RWPE2 (cell line): Measurements from ENCODE around the gene CDK18.

Source experiments
- ATAC-seq: fragments of 200-7000 bp; cut with Tn5 transposase; 3 replicates; pipeline ENCODE4 v1.9.1; 2021; ENCODE audit warnings: low read depth
- DNase-seq: peaks from one replicate; pipeline ENCODE4 v3.0.0-alpha.2; 2020; ENCODE audit warnings: low spot score
- H3K27ac ChIP-seq: fragments of 450-650 bp; 2 replicates; pipeline ENCODE4 v1.5.1; 2017; ENCODE audit warnings: mild to moderate bottlenecking; ENCODE audit not compliant: poor library complexity, severe bottlenecking
- H3K27me3 ChIP-seq: fragments of 250-450 bp; sonication (Bioruptor Pico); 2 replicates; pipeline ENCODE4 v1.5.1; 2021; ENCODE audit warnings: mild to moderate bottlenecking, moderate library complexity; ENCODE audit not compliant: insufficient read depth, poor library complexity, severe bottlenecking
- H3K36me3 ChIP-seq: fragments of 250-450 bp; sonication (Bioruptor Pico); 2 replicates; pipeline ENCODE4 v1.5.1; 2020; ENCODE audit warnings: low read depth, mild to moderate bottlenecking, moderate library complexity
- H3K4me1 ChIP-seq: fragments of 250-450 bp; sonication (Bioruptor Pico); 2 replicates; pipeline ENCODE4 v1.5.1; 2021; ENCODE audit warnings: mild to moderate bottlenecking, moderate library complexity; ENCODE audit not compliant: insufficient read depth, poor library complexity, severe bottlenecking
- H3K4me3 ChIP-seq: fragments of 250-450 bp; sonication (Bioruptor Pico); 2 replicates; pipeline ENCODE4 v1.5.1; 2021; ENCODE audit warnings: mild to moderate bottlenecking, moderate library complexity; ENCODE audit not compliant: severe bottlenecking
- H3K9me3 ChIP-seq: fragments of 250-450 bp; sonication (Bioruptor Pico); 2 replicates; pipeline ENCODE4 v1.5.1; 2021; ENCODE audit warnings: mild to moderate bottlenecking, moderate library complexity; ENCODE audit not compliant: severe bottlenecking
- CTCF ChIP-seq: fragments of 450-650 bp; IDR thresholded peaks from one replicate; pipeline ENCODE4 v1.5.1; 2017; ENCODE audit warnings: mild to moderate bottlenecking, moderate library complexity; ENCODE audit not compliant: poor library complexity, severe bottlenecking

CDK18 gene

GRCh38 chr1:205531191-205532025, 26.9 kb downstream of the CDK18 start:
- H3K4me1 ChIP-seq, result no peaks in the 10 kb centered on the region
- no peak for ATAC-seq
- no peaks in the 10 kb centered on the region for H3K9me3 ChIP-seq
- DNase-seq, result no peak
- H3K36me3 ChIP-seq, result no peaks in the 10 kb centered on the region
- no peak for TF ChIP-seq CTCF
- H3K27me3 ChIP-seq, result no peaks in the 10 kb centered on the region
- no peak overlapping the region for H3K27ac ChIP-seq
- no peak overlapping the region for H3K4me3 ChIP-seq

GRCh38 chr1:205532026-205532898, 27.8 kb downstream of the CDK18 start:
- Histone ChIP-seq H3K4me1 (no peaks in the 10 kb centered on the region), H3K36me3 (no peaks in the 10 kb centered on the region), H3K4me3 (no peak overlapping the region), H3K9me3 (no peaks in the 10 kb centered on the region), H3K27ac (no peak overlapping the region), H3K27me3 (no peaks in the 10 kb centered on the region)
- no peak for DNase-seq
- TF ChIP-seq CTCF, result no peak
- no peak for ATAC-seq

DNA sequence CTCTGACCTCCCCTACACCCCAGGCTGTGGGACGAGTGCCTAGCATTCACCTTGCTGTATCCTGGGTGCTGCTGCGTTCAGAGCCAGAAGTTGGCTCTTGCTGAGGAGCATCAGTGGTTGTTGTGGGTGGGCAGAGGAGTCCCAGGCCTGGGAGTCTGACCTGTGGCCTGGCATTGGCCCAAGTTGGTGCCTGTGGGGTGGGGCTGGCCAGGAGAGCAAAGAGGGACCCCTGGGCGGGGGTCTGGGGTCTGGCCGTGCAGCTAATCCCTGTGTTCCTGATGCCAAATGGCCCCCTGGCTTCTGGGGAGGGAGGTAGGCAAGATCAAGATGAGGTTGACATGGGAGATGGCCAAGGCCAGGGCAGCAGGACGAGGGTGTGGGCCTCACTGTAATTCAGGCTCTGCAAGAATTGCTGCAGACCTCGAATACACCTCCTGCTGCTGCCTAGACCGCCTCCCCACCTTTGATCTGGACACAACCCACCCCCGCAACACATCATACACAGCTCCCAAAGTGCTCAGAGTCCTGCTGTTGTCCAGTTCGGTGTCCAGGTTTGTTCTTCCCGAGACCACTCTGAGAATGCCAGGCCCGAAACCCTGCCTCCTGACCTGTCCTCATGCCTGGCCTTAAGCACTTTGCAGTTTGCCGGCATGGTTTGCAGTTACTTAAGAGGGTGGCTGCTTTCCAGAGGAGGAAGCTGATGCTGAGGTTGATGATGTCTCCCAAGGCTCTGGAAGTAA, 28.7 kb downstream of the CDK18 start:
- Histone ChIP-seq H3K27ac (no peak overlapping the region), H3K4me3 (no peak overlapping the region), H3K4me1 (no peaks in the 10 kb centered on the region), H3K36me3 (no peaks in the 10 kb centered on the region), H3K9me3 (no peaks in the 10 kb centered on the region), H3K27me3 (no peaks in the 10 kb centered on the region)
- no peak for ATAC-seq
- DNase-seq, result no peak
- no peak for TF ChIP-seq CTCF

DNA sequence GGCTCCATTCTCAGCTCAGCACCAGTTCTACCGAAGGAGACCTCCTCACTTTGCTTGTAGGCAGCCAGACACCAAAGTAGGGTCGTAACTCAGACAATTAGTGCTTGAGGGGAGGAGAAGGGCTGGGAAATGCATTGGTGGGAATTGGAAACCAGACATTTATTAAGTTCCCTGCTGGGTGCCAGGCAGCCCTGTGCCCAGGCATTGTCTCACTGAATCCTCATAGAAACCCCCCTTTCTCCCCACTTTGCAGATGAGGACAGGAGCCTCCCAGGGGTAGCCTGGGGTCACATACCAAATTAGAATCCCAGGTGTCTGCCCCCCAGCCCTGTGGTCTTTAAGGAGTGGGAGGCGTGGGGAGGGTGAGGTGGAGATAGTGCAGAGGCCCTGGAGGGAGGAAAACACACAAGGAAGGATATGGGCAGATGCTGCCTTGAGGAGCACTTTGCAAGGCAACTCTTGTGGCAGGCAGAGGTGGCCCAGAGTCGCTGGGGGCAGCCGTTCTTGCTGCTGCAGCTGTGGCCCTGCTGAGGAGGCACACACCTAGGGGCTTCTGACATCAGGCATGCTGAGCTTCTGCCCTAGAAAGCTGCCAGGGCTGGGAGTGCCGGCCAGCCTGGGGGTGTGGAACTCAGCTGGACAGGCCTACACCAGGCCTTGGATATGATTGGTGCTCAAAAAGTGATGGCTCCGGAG, 29.4 kb downstream of the CDK18 start:
- no peak for ATAC-seq
- H3K4me3 ChIP-seq, result no peak overlapping the region
- no peak for TF ChIP-seq CTCF
- no peaks in the 10 kb centered on the region for H3K27me3 ChIP-seq
- no peaks in the 10 kb centered on the region for H3K4me1 ChIP-seq
- no peaks in the 10 kb centered on the region for H3K9me3 ChIP-seq
- H3K36me3 ChIP-seq, result no peaks in the 10 kb centered on the region
- DNase-seq, result no peak
- H3K27ac ChIP-seq, result no peak overlapping the region
